Measurements from ENCODE around the gene ATF6B. TPM values are rescaled to one million over a fixed set of nuclear protein-coding genes. Genes with fewer than 3 reads are reported as not detected.
"Not testable (repeated sequence)": the region's sequence is repeated elsewhere in the genome, so short reads cannot be mapped to it uniquely, and the experiment has no call there.

Gene ATF6B
- total and polyA plus RNA-seq, 8 donors, result 20.9 to 718 (median 54.2) TPM

DNA sequence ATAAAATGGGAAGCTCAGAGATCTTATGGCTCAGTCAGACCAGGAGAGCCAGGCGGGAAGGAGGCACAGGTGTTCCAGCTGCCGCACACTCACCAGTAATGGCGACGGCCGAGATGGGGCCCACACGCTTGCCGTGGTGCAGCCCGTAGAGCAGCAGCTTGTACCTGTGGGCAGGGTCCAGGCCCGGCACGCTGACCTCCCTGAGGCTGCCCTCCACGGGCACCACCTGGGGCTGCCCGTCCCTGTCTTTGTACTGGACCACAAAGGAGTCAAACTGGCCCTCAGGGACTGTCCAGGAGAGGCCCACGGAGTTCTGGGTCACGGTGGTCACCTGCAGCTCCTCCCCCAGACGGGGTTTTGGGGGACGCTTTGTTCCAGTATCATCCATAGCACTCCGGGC lies 58.6 kb downstream of the ATF6B start:
- intact Hi-C loops (cut with DNase I; ENCODE audit: low total_unique reads), result no loop called here
- WGBS, 5 donors, result 89 to 93% (median 91%) methylated on average over 17 of the region's 17 CpGs
- Histone ChIP-seq H3K4me3 (no peak overlapping the region), H3K4me1 (no peaks in the 10 kb centered on the region), H3K27me3 (no peaks in the 10 kb centered on the region), H3K9me3 (no peaks in the 10 kb centered on the region), H3K36me3 (peaks cover 1 to 51% (median 44%) of the 10 kb centered on the region in 4 donors), H3K27ac (peak overlapping the region in 1 of 5 donors; percentile 32)
- TF ChIP-seq EP300 (IDR thresholded peaks at IDR 0.05) (no peak), POLR2A (IDR thresholded peaks at IDR 0.05) (no peak), POLR2AphosphoS5 (IDR thresholded peaks at IDR 0.05) (no peak)
- TF ChIP-seq, protein P1, sequence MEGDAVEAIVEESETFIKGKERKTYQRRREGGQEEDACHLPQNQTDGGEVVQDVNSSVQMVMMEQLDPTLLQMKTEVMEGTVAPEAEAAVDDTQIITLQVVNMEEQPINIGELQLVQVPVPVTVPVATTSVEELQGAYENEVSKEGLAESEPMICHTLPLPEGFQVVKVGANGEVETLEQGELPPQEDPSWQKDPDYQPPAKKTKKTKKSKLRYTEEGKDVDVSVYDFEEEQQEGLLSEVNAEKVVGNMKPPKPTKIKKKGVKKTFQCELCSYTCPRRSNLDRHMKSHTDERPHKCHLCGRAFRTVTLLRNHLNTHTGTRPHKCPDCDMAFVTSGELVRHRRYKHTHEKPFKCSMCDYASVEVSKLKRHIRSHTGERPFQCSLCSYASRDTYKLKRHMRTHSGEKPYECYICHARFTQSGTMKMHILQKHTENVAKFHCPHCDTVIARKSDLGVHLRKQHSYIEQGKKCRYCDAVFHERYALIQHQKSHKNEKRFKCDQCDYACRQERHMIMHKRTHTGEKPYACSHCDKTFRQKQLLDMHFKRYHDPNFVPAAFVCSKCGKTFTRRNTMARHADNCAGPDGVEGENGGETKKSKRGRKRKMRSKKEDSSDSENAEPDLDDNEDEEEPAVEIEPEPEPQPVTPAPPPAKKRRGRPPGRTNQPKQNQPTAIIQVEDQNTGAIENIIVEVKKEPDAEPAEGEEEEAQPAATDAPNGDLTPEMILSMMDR (IDR thresholded peaks at IDR 0.05), result no peak
- DNase-seq, result no peak

GRCh38 chr6:32068867-32069266 lies 59.2 kb downstream of the ATF6B start:
- whole genome bisulfite sequencing, 5 donors, result 86 to 93% (median 88%) methylated on average over 11 to 14 of the region's 14 CpGs
- H3K27ac ChIP-seq, result no peak overlapping the region
- no peaks in the 10 kb centered on the region for H3K9me3 ChIP-seq
- no peak for DNase-seq
- intact Hi-C loops (cut with DNase I; ENCODE audit: low total_unique reads), result no loop called here
- H3K27me3 ChIP-seq, result no peaks in the 10 kb centered on the region
- H3K36me3 ChIP-seq, result peaks cover 3 to 53% (median 48%) of the 10 kb centered on the region in 4 donors
- TF ChIP-seq POLR2AphosphoS5 (IDR thresholded peaks at IDR 0.05) (no peak), POLR2A (IDR thresholded peaks at IDR 0.05) (no peak), EP300 (IDR thresholded peaks at IDR 0.05) (no peak)
- TF ChIP-seq, protein P1 (IDR thresholded peaks at IDR 0.05), result no peak
- H3K4me3 ChIP-seq, result no peak overlapping the region
- no peaks in the 10 kb centered on the region for H3K4me1 ChIP-seq

GRCh38 chr6:32068315-32068714 lies 59.7 kb downstream of the ATF6B start:
- intact Hi-C loops (cut with DNase I; ENCODE audit: low total_unique reads); H3K27me3 ChIP-seq; DNase-seq; H3K9me3 ChIP-seq; H3K27ac ChIP-seq; H3K4me1 ChIP-seq; H3K4me3 ChIP-seq: not testable (repeated sequence)
- H3K36me3 ChIP-seq, result peaks cover 3 to 54% (median 45%) of the 10 kb centered on the region in 4 donors
- WGBS, 5 donors, result 87 to 94% (median 90%) methylated on average over 12 to 13 of the region's 13 CpGs; no CpG with 5 or more reads in 1 of the 5 donors

GRCh38 chr6:32067521-32067920 lies 60.5 kb downstream of the ATF6B start:
- H3K27me3 ChIP-seq; H3K27ac ChIP-seq; DNase-seq; H3K4me3 ChIP-seq; intact Hi-C loops (cut with DNase I; ENCODE audit: low total_unique reads); H3K9me3 ChIP-seq; H3K4me1 ChIP-seq: not testable (repeated sequence)
- H3K36me3 ChIP-seq, result peaks cover 3 to 55% (median 39%) of the 10 kb centered on the region in 4 donors
- 87 to 97% (median 91%) methylated on average over 15 to 19 of the region's 19 CpGs for WGBS, 5 donors

Small RNAs within 50 kb of the gene (small RNA-seq; reads per million reads assigned to genes)
- gene RNA5SP206, result 0 reads per million in 4 donors

Other genes starting within 250 kb of the ATF6B start
- 100 to 1,000 TPM in 4 of 5 donors, 10 to 100 TPM in 1; 74.2 to 201 (median 175) TPM for gene SLC44A4, start 249.2 kb downstream of the ATF6B start, total RNA-seq
- gene SLC44A4, start 249.2 kb downstream of the ATF6B start, polyA plus RNA-seq, result 100 to 1,000 TPM in 1 of 3 donors, 10 to 100 TPM in 2; 35.4 to 111 (median 47.9) TPM
- 10 to 100 TPM; 12.1 to 58.0 (median 31.7) TPM for gene EHMT2, start 230.5 kb downstream of the ATF6B start, total RNA-seq
- 10 to 100 TPM; 27.3 to 43.2 (median 35.4) TPM for gene EHMT2, start 230.5 kb downstream of the ATF6B start, polyA plus RNA-seq
- 1 to 10 TPM in 3 of 5 donors, under 1 TPM in 2; 0.43 to 6.4 (median 1.3) TPM for gene ZBTB12, start 226.2 kb downstream of the ATF6B start, total RNA-seq
- gene ZBTB12, start 226.2 kb downstream of the ATF6B start, polyA plus RNA-seq, result 1 to 10 TPM; 1.8 to 3.4 (median 2.2) TPM
- gene C2, start 200.5 kb downstream of the ATF6B start, total RNA-seq, result 10 to 100 TPM in 1 of 5 donors, 1 to 10 TPM in 3, not detected in 1; 1.7 to 24.6 (median 4.0) TPM
- gene C2, start 200.5 kb downstream of the ATF6B start, polyA plus RNA-seq, result 1 to 10 TPM; 3.3 to 6.3 (median 4.9) TPM
- gene CFB, start 182.2 kb downstream of the ATF6B start, total RNA-seq, result 100 to 1,000 TPM in 3 of 5 donors, 10 to 100 TPM in 1, 1 to 10 TPM in 1; 8.4 to 316 (median 185) TPM
- 100 to 1,000 TPM in 2 of 3 donors, 10 to 100 TPM in 1; 13.1 to 226 (median 165) TPM for gene CFB, start 182.2 kb downstream of the ATF6B start, polyA plus RNA-seq
- 100 to 1,000 TPM in 1 of 5 donors, 10 to 100 TPM in 3, 1 to 10 TPM in 1; 2.9 to 100 (median 50.1) TPM for gene NELFE, start 169.3 kb downstream of the ATF6B start, total RNA-seq
- 10 to 100 TPM; 52.1 to 75.8 (median 53.5) TPM for gene NELFE, start 169.3 kb downstream of the ATF6B start, polyA plus RNA-seq
- 100 to 1,000 TPM in 3 of 5 donors, 10 to 100 TPM in 2; 22.0 to 478 (median 114) TPM for gene SKIC2, start 169.1 kb downstream of the ATF6B start, total RNA-seq
- 10 to 100 TPM; 74.3 to 88.9 (median 87.1) TPM for gene SKIC2, start 169.1 kb downstream of the ATF6B start, polyA plus RNA-seq
- 10 to 100 TPM in 3 of 5 donors, 1 to 10 TPM in 2; 4.1 to 65.8 (median 18.3) TPM for gene DXO, start 156.1 kb downstream of the ATF6B start, total RNA-seq
- 10 to 100 TPM; 11.9 to 24.8 (median 19.7) TPM for gene DXO, start 156.1 kb downstream of the ATF6B start, polyA plus RNA-seq
- gene C4A, start 146.2 kb downstream of the ATF6B start, total RNA-seq, result 100 to 1,000 TPM in 1 of 5 donors, 10 to 100 TPM in 4; 10.8 to 248 (median 32.1) TPM
- gene C4A, start 146.2 kb downstream of the ATF6B start, polyA plus RNA-seq, result 10 to 100 TPM; 42.2 to 92.9 (median 48.1) TPM
- gene C4B, start 113.5 kb downstream of the ATF6B start, total RNA-seq, result 100 to 1,000 TPM in 1 of 5 donors, 10 to 100 TPM in 4; 14.9 to 108 (median 32.7) TPM
- 100 to 1,000 TPM in 1 of 3 donors, 10 to 100 TPM in 2; 42.8 to 107 (median 54.9) TPM for gene C4B, start 113.5 kb downstream of the ATF6B start, polyA plus RNA-seq
- gene CYP21A2, start 89.8 kb downstream of the ATF6B start, total RNA-seq, result not detected
- 10 to 100 TPM in 1 of 3 donors, 1 to 10 TPM in 2; 1.3 to 23.8 (median 1.4) TPM for gene CYP21A2, start 89.8 kb downstream of the ATF6B start, polyA plus RNA-seq
- 100 to 1,000 TPM in 1 of 5 donors, 10 to 100 TPM in 4; 43.8 to 408 (median 71.0) TPM for gene TNXB, start 18.9 kb downstream of the ATF6B start, total RNA-seq
- 10 to 100 TPM; 15.1 to 17.7 (median 15.7) TPM for gene TNXB, start 18.9 kb downstream of the ATF6B start, polyA plus RNA-seq
- gene FKBPL, start 2.0 kb upstream of the ATF6B start, total RNA-seq, result 1 to 10 TPM in 2 of 5 donors, under 1 TPM in 1, not detected in 2; 0.45 to 3.3 (median 3.2) TPM
- gene FKBPL, start 2.0 kb upstream of the ATF6B start, polyA plus RNA-seq, result 1 to 10 TPM; 2.7 to 9.6 (median 8.5) TPM
- under 1 TPM in 3 of 5 donors, not detected in 2; 0.18 to 0.87 (median 0.87) TPM for gene PRRT1, start 23.7 kb upstream of the ATF6B start, total RNA-seq
- gene PRRT1, start 23.7 kb upstream of the ATF6B start, polyA plus RNA-seq, result 1 to 10 TPM; 1.9 to 6.0 (median 3.4) TPM
- gene PPT2, start 25.9 kb upstream of the ATF6B start, total RNA-seq, result 10 to 100 TPM in 4 of 5 donors, 1 to 10 TPM in 1; 5.8 to 73.0 (median 35.7) TPM
- gene PPT2, start 25.9 kb upstream of the ATF6B start, polyA plus RNA-seq, result 10 to 100 TPM in 1 of 3 donors, 1 to 10 TPM in 2; 5.8 to 11.1 (median 7.9) TPM
- gene EGFL8, start 36.3 kb upstream of the ATF6B start, total RNA-seq, result 100 to 1,000 TPM in 1 of 5 donors, 10 to 100 TPM in 2, 1 to 10 TPM in 1, under 1 TPM in 1; 0.87 to 224 (median 10.1) TPM
- 10 to 100 TPM; 14.6 to 30.3 (median 16.6) TPM for gene EGFL8, start 36.3 kb upstream of the ATF6B start, polyA plus RNA-seq
- gene AGPAT1, start 47.8 kb upstream of the ATF6B start, total RNA-seq, result 10 to 100 TPM in 4 of 5 donors, 1 to 10 TPM in 1; 7.3 to 52.6 (median 33.5) TPM
- gene AGPAT1, start 47.8 kb upstream of the ATF6B start, polyA plus RNA-seq, result 10 to 100 TPM; 31.3 to 41.9 (median 36.2) TPM
- 10 to 100 TPM; 22.6 to 71.4 (median 50.9) TPM for gene RNF5, start 50.2 kb upstream of the ATF6B start, total RNA-seq
- gene RNF5, start 50.2 kb upstream of the ATF6B start, polyA plus RNA-seq, result 100 to 1,000 TPM in 1 of 3 donors, 10 to 100 TPM in 2; 92.5 to 107 (median 93.2) TPM
- gene AGER, start 56.0 kb upstream of the ATF6B start, total RNA-seq, result 10 to 100 TPM in 2 of 5 donors, 1 to 10 TPM in 2, under 1 TPM in 1; 0.87 to 35.6 (median 2.8) TPM
- 10 to 100 TPM; 13.0 to 18.0 (median 16.9) TPM for gene AGER, start 56.0 kb upstream of the ATF6B start, polyA plus RNA-seq
- 10 to 100 TPM; 23.5 to 50.3 (median 42.0) TPM for gene PBX2, start 62.0 kb upstream of the ATF6B start, total RNA-seq
- gene PBX2, start 62.0 kb upstream of the ATF6B start, polyA plus RNA-seq, result 10 to 100 TPM; 26.5 to 31.4 (median 28.0) TPM
- 10 to 100 TPM in 1 of 5 donors, 1 to 10 TPM in 1, not detected in 3; 3.1 to 41.0 TPM for gene GPSM3, start 64.4 kb upstream of the ATF6B start, total RNA-seq
- gene GPSM3, start 64.4 kb upstream of the ATF6B start, polyA plus RNA-seq, result 10 to 100 TPM in 2 of 3 donors, 1 to 10 TPM in 1; 10.0 to 25.8 (median 23.9) TPM
- gene NOTCH4, start 95.8 kb upstream of the ATF6B start, total RNA-seq, result 10 to 100 TPM; 11.0 to 45.5 (median 14.3) TPM
- gene NOTCH4, start 95.8 kb upstream of the ATF6B start, polyA plus RNA-seq, result 10 to 100 TPM in 1 of 3 donors, 1 to 10 TPM in 2; 7.3 to 22.3 (median 8.4) TPM
- not detected for gene TSBP1, start 243.7 kb upstream of the ATF6B start, total RNA-seq
- not detected for gene TSBP1, start 243.7 kb upstream of the ATF6B start, polyA plus RNA-seq

Measured in stomach (tissue), 9 donors.